GM19372 (cell line): ENCODE measurements around the gene CDX1.

Experiments
- ATAC-seq: cut with Tn5 transposase; IDR thresholded peaks from one replicate; pipeline ENCODE4 v1.9.1; 2021; ENCODE audit warnings: mild to moderate bottlenecking, low read depth, moderate library complexity; ENCODE audit not compliant: unreplicated experiment

CDX1 gene

DNA sequence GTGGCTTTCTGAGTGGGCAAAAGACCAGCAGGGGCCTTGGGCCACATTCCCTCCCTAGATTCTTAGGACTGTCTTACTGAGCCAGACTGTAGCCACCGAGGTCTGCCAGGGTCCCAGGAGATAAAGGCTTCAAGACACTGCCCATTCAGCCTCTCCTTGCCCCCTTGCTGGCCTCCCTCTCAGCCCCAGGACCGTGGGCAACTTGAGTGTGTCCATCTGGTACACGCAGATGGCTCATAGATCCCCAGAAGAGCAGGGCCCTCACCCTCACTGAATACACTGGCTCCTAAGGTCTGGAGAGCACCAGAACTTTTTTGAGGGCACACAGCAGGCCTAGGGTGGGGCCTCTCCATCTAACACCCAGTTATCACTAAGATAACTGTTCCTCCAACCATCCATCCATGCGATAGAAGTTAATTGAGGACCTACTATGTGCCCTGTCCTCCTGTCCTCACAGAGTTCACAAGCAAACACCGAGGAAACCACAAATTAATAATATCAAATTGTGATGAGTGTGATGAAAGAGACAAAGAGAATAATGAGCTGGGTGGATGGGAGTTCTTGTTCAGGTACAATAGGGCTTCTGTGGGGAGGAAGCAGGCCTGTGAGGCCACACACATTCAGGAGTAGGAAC is 6.0 kb upstream of the CDX1 start:
- no peak for ATAC-seq

DNA sequence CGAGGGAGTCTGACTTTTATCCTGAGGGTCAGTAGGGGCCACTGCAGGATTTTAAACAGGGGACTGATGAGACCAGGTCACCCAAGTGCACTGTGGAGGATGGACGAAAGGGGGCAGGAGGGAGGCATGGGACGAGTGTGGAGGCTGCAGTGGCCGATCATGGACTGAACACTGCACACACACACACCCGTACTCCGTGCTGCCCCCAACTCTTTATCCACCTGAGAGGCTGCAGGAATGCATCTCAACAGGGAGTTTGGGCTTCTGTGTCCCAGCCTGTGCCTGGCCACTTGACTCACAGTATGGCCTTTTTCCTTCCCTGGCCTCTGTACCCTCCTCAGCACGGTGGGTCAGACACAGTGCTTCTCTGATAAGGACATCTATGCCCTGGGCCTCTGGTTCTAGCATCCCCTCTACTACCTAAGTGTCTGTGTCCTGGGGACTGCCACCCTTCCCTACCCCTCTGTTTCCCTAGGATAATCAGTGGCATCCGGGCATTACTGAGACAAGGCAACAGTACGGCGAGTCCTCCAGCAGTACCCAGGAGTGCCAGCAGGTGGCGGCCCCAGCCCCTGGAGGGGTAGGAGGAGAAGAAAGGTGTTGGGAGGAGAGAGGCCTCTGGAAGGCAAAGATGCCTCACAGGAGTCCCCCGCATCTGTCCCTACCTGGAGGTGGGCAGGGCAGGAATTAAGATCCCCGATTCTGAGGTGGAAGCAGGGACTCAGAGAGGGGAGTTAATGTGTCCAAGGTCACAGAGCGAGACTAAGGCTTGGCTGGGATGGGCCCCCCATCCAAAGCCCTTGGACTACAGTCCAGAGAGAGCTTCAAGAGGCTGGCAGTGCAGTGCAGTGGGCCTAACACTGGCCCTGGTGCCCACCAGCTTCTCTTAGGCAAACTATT is 5.1 kb upstream of the CDX1 start:
- ATAC-seq = no peak

- ATAC-seq = no peak
Measured at GRCh38 chr5:150162142-150162513, 4.5 kb upstream of the CDX1 start.

DNA sequence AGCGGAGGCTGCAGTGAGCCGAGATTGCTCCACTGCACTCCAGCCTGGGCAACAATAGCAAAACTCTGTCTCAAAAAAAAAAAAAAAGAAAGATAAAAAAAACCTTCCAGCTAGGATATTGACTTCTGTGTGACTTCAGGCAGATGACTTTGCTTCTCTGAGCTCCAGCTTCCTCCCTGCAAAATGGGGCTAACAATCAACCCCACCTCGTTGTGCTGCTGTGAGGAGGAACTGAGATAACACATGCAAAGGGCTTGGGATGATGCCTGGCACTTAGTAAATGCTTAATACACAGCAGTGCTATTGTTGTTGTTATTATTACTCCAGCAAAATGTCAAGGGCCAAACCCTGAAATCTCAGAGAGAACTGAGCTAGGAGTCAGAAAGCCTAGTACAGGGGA is 3.5 kb upstream of the CDX1 start:
- no peak for ATAC-seq

DNA sequence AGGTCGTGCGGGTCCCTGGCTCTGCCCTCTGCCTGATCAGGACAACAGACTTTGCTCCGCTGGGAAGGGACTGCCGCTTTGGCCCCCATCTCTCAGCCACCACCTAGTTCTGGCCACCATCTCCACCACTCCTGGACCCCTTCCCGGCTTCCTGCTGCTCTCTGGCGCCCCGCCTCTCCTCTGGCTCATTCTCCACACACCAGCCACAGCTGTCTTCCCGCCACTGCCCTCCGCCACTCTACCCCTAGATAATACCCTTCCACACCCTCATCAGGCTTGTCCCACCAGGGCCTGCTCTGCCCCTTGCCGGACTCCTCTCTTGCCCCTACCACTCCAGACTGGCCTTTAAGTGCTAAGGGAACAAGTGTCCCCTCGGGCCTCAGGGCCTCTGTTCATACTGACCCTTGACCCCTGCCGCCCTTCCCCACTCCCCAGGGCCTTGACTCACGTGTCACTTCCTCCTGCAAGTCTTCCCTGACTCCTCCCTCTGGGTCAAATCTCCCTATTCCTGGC is 3.0 kb upstream of the CDX1 start:
- no peak for ATAC-seq

GRCh38 chr5:150164211-150164980 is 2.2 kb upstream of the CDX1 start:
- ATAC-seq = no peak

- no peak for ATAC-seq
Measured at GRCh38 chr5:150166037-150166649, 435 bp upstream of the CDX1 start.

DNA sequence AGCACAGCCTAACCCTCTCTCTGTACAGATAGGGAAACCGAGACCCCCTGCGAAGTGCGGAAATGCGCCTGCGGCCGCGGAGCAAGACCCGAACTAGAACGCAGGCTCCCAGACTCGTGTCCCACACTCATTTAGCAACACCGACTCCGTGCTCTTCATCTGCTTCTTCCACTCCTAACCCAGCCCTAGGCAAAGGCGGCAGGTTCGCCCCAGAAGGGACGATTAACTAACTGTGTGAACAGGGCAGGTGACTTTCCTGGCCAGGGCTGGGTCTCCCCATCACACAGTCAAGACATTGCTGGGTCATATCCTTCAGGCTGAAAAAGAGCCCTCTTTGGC is 903 bp downstream of the CDX1 start:
- ATAC-seq = no peak

DNA sequence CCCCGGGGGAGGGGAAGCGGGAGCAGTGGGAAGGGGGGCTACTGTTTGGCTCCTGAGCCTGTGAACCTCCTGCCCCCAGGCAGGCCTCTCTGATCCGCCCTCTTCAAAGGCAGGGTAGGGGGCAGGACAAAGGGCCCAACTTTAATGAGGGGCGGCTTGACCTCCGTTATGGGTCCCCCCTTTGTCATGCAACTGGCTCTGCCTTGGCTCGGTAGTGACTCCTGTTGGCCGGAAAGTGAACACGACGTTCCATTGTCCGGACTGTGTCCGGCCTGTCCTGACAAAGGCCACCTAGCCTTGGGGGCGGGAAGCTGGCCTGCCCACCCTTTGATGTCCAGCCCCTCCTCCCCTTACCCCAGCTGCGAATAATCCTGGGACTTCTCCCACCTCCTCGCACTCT is 1.3 kb downstream of the CDX1 start:
- ATAC-seq = no peak

DNA sequence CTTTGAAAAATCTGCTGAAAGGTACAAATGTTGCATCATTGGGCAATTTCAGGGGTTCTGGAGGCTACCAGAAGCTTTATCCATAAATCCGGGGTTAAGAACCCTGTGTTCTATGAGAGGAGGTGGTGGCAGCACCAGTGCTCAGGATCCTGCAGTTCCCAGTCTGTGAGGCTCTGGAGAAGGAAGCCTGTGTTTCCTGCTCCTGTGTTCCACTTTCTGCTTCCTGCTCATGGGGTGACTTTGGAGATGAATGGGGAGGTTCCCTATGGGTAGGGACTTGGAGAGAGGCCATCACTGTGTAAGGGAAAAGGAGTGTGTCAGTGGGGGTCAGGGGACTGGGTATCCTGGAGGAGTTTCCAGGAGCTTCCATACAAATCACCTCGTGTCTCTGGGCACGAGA is 2.3 kb downstream of the CDX1 start:
- no peak for ATAC-seq

DNA sequence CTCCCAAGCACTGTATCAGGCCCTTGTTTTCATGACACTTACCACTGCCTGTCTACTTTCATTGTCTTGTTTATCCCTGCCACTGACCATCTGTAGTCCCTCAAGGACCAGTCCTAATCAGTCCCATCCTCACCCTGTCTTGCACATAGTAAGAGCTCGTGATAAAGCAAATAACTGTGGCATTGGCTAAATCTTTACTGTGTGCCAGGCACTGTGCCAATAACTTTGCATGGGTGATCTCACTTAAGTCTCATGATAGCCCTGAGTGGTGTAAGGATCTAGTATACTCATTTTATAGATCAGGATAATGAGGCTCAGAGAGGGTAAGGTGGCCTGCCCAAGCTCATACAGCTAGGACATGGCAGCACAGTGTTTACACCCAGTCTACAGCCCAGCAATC is 5.6 kb downstream of the CDX1 start:
- no peak for ATAC-seq

- no peak for ATAC-seq
Measured at GRCh38 chr5:150172556-150172955, 6.0 kb downstream of the CDX1 start.

- no peak for ATAC-seq
Measured at GRCh38 chr5:150173161-150173560, 6.6 kb downstream of the CDX1 start.

- no peak for ATAC-seq
Measured at GRCh38 chr5:150174285-150174684, 7.7 kb downstream of the CDX1 start.

DNA sequence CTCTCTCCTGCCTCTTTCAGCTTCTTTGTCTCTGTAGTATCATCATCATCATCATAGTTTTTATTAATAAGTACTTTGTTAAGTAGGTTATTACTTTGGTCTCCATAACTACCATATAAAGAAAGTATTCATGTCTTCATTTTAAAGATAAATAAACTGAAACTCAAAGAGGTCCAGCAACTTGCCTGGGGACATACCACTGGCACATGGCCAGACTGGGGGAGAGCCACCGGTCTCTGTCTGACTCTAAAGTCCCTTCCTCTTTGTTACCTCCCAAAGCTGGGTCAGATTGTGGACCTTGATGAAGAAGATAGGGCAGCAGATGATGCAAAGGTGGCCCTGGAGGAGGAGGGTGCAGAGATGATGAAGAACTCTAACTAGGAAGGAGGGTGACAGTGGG is 8.5 kb downstream of the CDX1 start:
- ATAC-seq = no peak

- ATAC-seq = no peak
Measured at GRCh38 chr5:150175536-150175935, 9.0 kb downstream of the CDX1 start.

DNA sequence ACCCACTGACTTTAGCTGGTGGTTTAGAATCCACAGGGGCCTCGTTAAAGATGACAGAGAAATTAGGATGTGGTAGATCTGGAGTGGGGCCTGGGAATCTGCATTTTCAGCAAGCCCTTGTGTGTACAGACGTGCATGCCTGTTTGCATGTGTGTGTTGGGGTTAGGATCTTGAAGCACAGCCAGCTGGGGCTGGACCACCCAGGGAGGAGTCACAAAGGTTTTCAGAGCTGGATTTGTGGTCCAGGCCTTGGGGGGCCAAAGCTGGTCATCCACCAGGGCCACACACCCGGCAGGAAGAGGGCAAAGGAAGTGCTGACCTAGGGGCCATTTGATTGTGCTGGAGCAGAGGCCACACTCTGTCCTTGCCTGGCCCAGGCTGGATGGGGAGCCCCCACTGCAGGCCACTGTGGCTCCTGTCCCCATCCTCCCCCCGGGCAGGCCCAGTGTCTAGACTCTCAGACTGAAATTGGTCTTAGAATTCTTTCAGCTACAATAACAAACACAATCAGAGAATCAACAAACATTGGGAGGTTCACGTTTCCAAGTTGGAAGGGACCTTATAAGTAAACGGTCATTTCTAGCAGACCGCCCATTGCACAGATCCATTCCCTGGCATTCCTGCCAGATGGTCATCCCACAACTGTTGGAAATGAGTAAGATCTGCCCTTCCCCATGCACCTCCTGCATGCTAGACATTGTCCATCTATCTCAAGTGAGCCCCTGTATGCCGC is 10.3 kb downstream of the CDX1 start:
- no peak for ATAC-seq

DNA sequence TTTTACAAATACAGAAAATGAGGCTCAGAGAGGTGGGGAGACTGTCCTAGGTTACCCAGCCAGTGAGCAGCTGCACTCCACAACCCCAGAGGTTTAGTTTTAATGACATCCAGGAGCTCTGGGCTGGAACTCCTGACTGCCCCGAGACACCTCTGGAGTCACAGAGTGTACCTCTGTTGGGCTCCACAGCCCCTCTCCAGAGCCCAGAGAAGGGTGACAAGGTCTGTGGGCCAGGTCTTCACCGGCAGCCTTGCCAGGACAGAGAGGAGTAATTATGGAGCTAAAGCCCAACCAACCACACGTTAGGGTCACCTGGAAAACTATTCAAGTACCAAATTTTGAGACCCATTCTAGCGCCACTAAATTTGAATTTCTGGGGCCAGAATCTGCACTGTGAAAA is 11.1 kb downstream of the CDX1 start:
- ATAC-seq = no peak

DNA sequence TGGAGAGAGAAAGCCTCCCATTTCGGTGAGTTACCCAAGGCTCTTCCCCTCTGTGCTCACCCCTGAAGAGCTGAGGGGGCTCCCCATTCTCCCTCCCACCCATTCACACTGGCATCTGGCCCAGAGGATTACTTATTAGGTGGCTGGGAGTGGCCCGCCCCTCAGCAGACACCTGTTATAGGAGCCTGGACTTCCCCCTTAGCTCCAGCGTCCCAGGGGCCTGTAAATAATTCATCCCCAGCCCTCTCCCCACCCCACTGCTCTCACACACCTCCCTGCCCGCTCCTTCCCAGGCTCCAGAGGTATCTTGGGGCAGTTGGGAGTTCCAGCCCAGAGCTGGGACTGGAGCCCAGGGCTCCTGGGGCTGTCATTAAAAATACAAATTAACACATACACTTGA is 11.7 kb downstream of the CDX1 start:
- no peak for ATAC-seq

DNA sequence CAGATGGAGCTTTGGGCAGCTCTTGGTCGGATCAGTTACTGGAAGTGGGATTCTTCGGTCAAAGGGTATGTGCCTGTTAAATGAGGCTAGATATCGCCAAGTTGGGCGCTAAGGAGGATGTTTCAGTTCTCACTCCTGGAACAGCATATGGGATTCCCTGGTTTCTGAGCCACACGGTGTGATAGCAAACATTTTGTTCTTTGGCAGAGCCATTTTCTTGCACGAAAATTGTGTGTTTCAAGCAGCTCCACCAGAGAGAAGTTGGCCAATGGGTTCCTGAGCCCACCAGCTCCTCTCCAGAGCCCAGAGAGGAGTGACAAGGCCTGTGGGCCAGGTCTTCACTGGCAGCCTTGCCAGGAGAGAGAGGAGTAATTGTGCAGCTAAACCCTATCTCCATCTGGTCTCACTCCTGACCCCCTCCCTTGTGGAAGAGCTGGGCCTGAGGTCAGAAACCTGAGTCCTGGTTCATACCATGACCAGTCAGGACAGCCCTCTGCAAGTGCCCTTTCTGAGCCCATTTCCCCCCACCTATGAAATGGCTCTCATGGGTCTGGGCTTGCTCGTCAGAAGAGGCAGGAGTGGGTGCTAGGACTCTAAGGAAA is 12.5 kb downstream of the CDX1 start:
- ATAC-seq = no peak
